ENCODE measurements around the gene CCL25. TPM values are rescaled to one million over a fixed set of nuclear protein-coding genes. Genes with fewer than 3 reads are reported as not detected.

Gene CCL25
- total and polyA plus RNA-seq, 2 donors (not counting 3 experiments of a cell fraction or from before 2014, with no cell fraction given), result not detected

- Histone ChIP-seq H3K27ac (ENCODE audit: insufficient read depth, low read depth, low read length) (no peak overlapping the region), H3K9ac (replicated peaks; ENCODE audit: extremely low read depth, insufficient read depth, low read length) (peak overlapping the region; percentile 49), H3K4me2 (ENCODE audit: insufficient read depth, low read length) (peak overlapping the region; percentile 88), H3K27me3 (ENCODE audit: control insufficient read depth in 2 of 2, insufficient read depth in 2 of 2, low read length in 2 of 2) (no peaks in the 10 kb centered on the region), H2AFZ (ENCODE audit: low read depth, low read length) (no peak overlapping the region), H4K20me1 (replicated peaks; ENCODE audit: control insufficient read depth, extremely low read depth, insufficient read depth, low read length) (peaks cover 17% of the 10 kb centered on the region), H3K9me1 (replicated peaks; ENCODE audit: control insufficient read depth, extremely low read depth, insufficient read depth, low read length) (no peaks in the 10 kb centered on the region), H3K36me3 (ENCODE audit: control insufficient read depth in 2 of 2, extremely low read depth in 1 of 2, insufficient read depth in 2 of 2, low read length in 2 of 2) (peaks cover 0 to 3% of the 10 kb centered on the region in 2 experiments), H3K4me3 (replicated peaks in 1 of 3; ENCODE audit: insufficient read depth in 1 of 3, low read depth in 1 of 3, low read length in 3 of 3) (peak overlapping the region in 2 of 3 experiments; percentile 76 to 81), H3K4me1 (ENCODE audit: control insufficient read depth, extremely low read depth, insufficient read depth, low read length) (peaks cover 22% of the 10 kb centered on the region), H3K9me3 (replicated peaks; ENCODE audit: control insufficient read depth, insufficient read depth, low read length) (no peaks in the 10 kb centered on the region), H3K79me2 (ENCODE audit: control insufficient read depth, insufficient read depth, low read length) (peaks cover 63% of the 10 kb centered on the region)
- dilution Hi-C loops (cut with MboI; ENCODE audit: extremely low pct_ligation_motif_present, low sequenced_read_pairs) (no loop called here), intact Hi-C loops (cut with micrococcal nuclease) (no loop called here)
- POLR2A ChIA-PET, result interaction anchor here (1.4 kb wide), 1 partner anchor 60 kb away, joined by 4 read pairs; the partner anchor contains the start of gene TIMM44
- TSS peak; percentile 45 for BruUV-seq (replicated peaks)
- TF ChIP-seq JUN (IDR thresholded peaks at IDR 0.05; ENCODE audit: borderline replicate concordance, insufficient read depth, insufficient read length, low read depth) (no peak), MAX (IDR thresholded peaks at IDR 0.05; ENCODE audit: insufficient read depth, insufficient read length) (no peak), EZH2 (IDR thresholded peaks at IDR 0.05; ENCODE audit: borderline replicate concordance, low read depth, low read length, severe bottlenecking) (no peak), MYC (IDR thresholded peaks at IDR 0.05; ENCODE audit: low read depth, low read length) (no peak), FOS (IDR thresholded peaks at IDR 0.05; ENCODE audit: borderline replicate concordance, insufficient read depth, low read length) (no peak), POLR2A (IDR thresholded peaks at IDR 0.05; ENCODE audit: low read depth, low read length) (no peak)
- DNase-seq (ENCODE audit: low read depth, low spot score), result no peak
- CTCF ChIA-PET, result interaction anchor here (0.9 to 6.3 kb wide), 3 partner anchors 33 to 237 kb away, joined by 3 to 62 read pairs (median 12); partner anchors contain the start of gene TIMM44
- FAIRE-seq, result no peak
Observed at GRCh38 chr19:8004001-8004400, 48.6 kb upstream of the CCL25 start.

GRCh38 chr19:8004723-8005513 lies 47.6 kb upstream of the CCL25 start:
- dilution Hi-C loops (cut with MboI; ENCODE audit: extremely low pct_ligation_motif_present, low sequenced_read_pairs), result no loop called here

More at GRCh38 chr19:8004723-8005513, 47.6 kb upstream of the CCL25 start:
- Histone ChIP-seq H3K9me3 (replicated peaks; ENCODE audit: control insufficient read depth, insufficient read depth, low read length) (no peaks in the 10 kb centered on the region), H2AFZ (ENCODE audit: low read depth, low read length) (no peak overlapping the region), H3K27ac (ENCODE audit: insufficient read depth, low read depth, low read length) (no peak overlapping the region), H3K9ac (replicated peaks; ENCODE audit: extremely low read depth, insufficient read depth, low read length) (peak overlapping the region; percentile 77), H3K36me3 (ENCODE audit: control insufficient read depth in 2 of 2, extremely low read depth in 1 of 2, insufficient read depth in 2 of 2, low read length in 2 of 2) (no peaks in the 10 kb centered on the region), H3K27me3 (ENCODE audit: control insufficient read depth in 2 of 2, insufficient read depth in 2 of 2, low read length in 2 of 2) (no peaks in the 10 kb centered on the region), H3K9me1 (replicated peaks; ENCODE audit: control insufficient read depth, extremely low read depth, insufficient read depth, low read length) (no peaks in the 10 kb centered on the region), H3K4me1 (ENCODE audit: control insufficient read depth, extremely low read depth, insufficient read depth, low read length) (peaks cover 22% of the 10 kb centered on the region), H4K20me1 (replicated peaks; ENCODE audit: control insufficient read depth, extremely low read depth, insufficient read depth, low read length) (peaks cover 13% of the 10 kb centered on the region), H3K4me3 (replicated peaks in 1 of 3; ENCODE audit: insufficient read depth in 1 of 3, low read depth in 1 of 3, low read length in 3 of 3) (peak overlapping the region; percentile 76 to 96 (median 81)), H3K79me2 (ENCODE audit: control insufficient read depth, insufficient read depth, low read length) (peaks cover 53% of the 10 kb centered on the region), H3K4me2 (ENCODE audit: insufficient read depth, low read length) (peak overlapping the region; percentile 88)
- no peak for TF ChIP-seq CTCF (IDR thresholded peaks at IDR 0.05; ENCODE audit: extremely low read depth in 1 of 2, insufficient read depth in 1 of 2, low read depth in 1 of 2, low read length in 2 of 2)
- no peak for TF ChIP-seq GATA2 (IDR thresholded peaks at IDR 0.05; ENCODE audit: insufficient read depth, insufficient read length, low read depth, low read length)
- TF ChIP-seq EZH2 (IDR thresholded peaks at IDR 0.05; ENCODE audit: borderline replicate concordance, low read depth, low read length, severe bottlenecking), result no peak
- TF ChIP-seq FOS (IDR thresholded peaks at IDR 0.05; ENCODE audit: borderline replicate concordance, insufficient read depth, low read length), result no peak
- no peak for TF ChIP-seq POLR2A (IDR thresholded peaks at IDR 0.05; ENCODE audit: low read depth, low read length)
- TF ChIP-seq POLR2AphosphoS5 (IDR thresholded peaks at IDR 0.05; ENCODE audit: insufficient read depth, low read depth, low read length), result no peak
- no peak for TF ChIP-seq JUN (IDR thresholded peaks at IDR 0.05; ENCODE audit: borderline replicate concordance, insufficient read depth, insufficient read length, low read depth)
- no peak for TF ChIP-seq MYC (IDR thresholded peaks at IDR 0.05; ENCODE audit: low read depth, low read length)
- TF ChIP-seq MAX (IDR thresholded peaks at IDR 0.05; ENCODE audit: insufficient read depth, insufficient read length), result no peak
- CTCF ChIA-PET, result interaction anchor here (0.9 to 6.3 kb wide), 4 partner anchors 34 to 236 kb away, joined by 3 to 62 read pairs (median 8); partner anchors contain the start of gene TIMM44
- FAIRE-seq (no peak), DNase-seq (ENCODE audit: low read depth, low spot score) (peak; percentile 11)
- POLR2A ChIA-PET, result interaction anchor here (1.4 kb wide), 1 partner anchor 61 kb away, joined by 4 read pairs; the partner anchor contains the start of gene TIMM44
- BruUV-seq (replicated peaks), result no TSS peak
- intact Hi-C loops (cut with micrococcal nuclease), result no loop called here

Measured in endothelial cell of umbilical vein (primary cell).